Tibial nerve (tissue), 4 donors: Measurements from ENCODE around the gene SRGAP3. TPM values are rescaled to one million over a fixed set of nuclear protein-coding genes. Genes with fewer than 3 reads are reported as not detected.

ENCODE experiments used
- DNase-seq, 2 donors: peaks; one replicate each; pipeline ENCODE4 v3.0.0-alpha.2; 2019; ENCODE audit warnings: low spot score in 2 of 2
- H3K27ac ChIP-seq, 4 donors: fragments of 200-600 bp; sonication (generic) in 3 of 4; one replicate each; pipeline ENCODE4 v1.5.1; 2017 to 2019; ENCODE audit warnings: mild to moderate bottlenecking in 1 of 4
- H3K27me3 ChIP-seq, 2 donors: fragments of 200-600 bp; sonication (generic) in 1 of 2; one replicate each; pipeline versions ENCODE4 v1.5.1 to v1.6.0; 2017 to 2019
- H3K36me3 ChIP-seq, 3 donors: fragments of 200-600 bp; sonication (generic); one replicate each; pipeline ENCODE4 v1.5.1; 2018 to 2019
- H3K4me1 ChIP-seq, 4 donors: fragments of 200-600 bp; sonication (generic) in 3 of 4; one replicate each; pipeline ENCODE4 v1.5.1; 2017 to 2019
- H3K4me3 ChIP-seq, 4 donors: fragments of 200-600 bp; sonication (generic) in 3 of 4; one replicate each; pipeline ENCODE4 v1.5.1; 2017 to 2019; ENCODE audit warnings: mild to moderate bottlenecking in 1 of 4, moderate library complexity in 1 of 4
- H3K9me3 ChIP-seq, 4 donors: fragments of 200-600 bp; sonication (generic) in 3 of 4; one replicate each; pipeline ENCODE4 v1.5.1; 2017 to 2019
- EP300 ChIP-seq, 2 donors: sonication (generic); formaldehyde crosslinking; IDR thresholded peaks; one replicate each; pipeline ENCODE4 v1.6.1; 2017; ENCODE audit warnings: antibody characterized with exemption in 2 of 2, mild to moderate bottlenecking in 1 of 2
- POLR2A ChIP-seq, 2 donors: fragments of 450-650 bp; IDR thresholded peaks; one replicate each; pipeline ENCODE4 v1.6.1; 2017; ENCODE audit warnings: antibody characterized with exemption in 2 of 2, mild to moderate bottlenecking in 2 of 2, moderate library complexity in 2 of 2
- WGBS, 2 donors: methylation state at CpG; one replicate each; pipeline ENCODE4 v1.1.5; 2018; 5-methylcytosine and 5-hydroxymethylcytosine counted together
- total RNA-seq, 4 donors: library from RNA; depleted of rRNA; stranded (reverse); fragments of >200 nt; gene quantifications; one replicate each; pipeline ENCODE4 v1.1.0, GENCODE V29; 2016
- TF ChIP-seq, protein P1 (sequence below), 5 experiments: fragments of 200-600 bp in 3 of 5; fragments of 450-650 bp in 2 of 5; sonication (generic) in 3 of 5; IDR thresholded peaks; one replicate each; pipeline ENCODE4 v1.5.1; 2016 to 2019; ENCODE audit warnings: antibody characterized with exemption in 5 of 5, mild to moderate bottlenecking in 3 of 5, moderate library complexity in 2 of 5

Gene SRGAP3
- total RNA-seq, 4 donors from 2014 or later, result 11.7 to 18.0 (median 15.1) TPM

DNA sequence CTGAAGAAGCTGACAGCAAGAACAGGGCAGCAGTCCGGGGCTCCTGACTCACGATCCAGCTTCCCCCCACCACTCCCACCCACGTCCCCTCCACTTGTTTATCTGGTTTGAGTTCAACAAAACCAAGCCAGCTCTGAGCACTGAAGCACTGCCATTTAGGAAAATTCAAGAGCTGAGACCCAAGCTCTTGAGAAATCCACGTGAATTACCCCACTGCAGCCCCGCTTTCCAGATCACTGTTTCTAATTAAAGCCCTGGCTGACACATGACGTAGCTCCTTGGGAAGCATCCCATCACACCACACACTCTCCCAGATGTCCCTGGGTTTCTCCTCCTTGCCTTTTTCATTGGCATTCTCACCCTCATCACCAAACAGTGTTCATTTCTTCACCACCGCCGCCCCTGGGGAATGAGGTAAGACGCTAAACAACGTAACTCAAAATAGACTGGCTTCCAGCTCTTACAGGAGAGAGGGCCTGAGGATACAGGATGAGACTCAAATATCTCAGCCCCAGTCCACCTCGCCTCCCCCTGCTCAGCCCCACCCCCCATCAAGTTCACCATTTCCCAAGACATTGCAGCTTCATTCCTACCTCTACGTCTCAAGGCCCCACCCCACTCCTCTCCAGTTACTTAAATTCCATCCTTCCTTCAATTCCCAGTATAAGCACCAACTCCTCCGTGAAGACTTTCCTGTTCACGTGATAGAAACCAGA, 95.4 kb downstream of the SRGAP3 start:
- H3K27me3 ChIP-seq, result no peaks in the 10 kb centered on the region
- no peak overlapping the region for H3K4me3 ChIP-seq
- 55 to 62% methylated on average over 14 of the region's 14 CpGs for WGBS, 2 donors
- no peak overlapping the region for H3K27ac ChIP-seq
- peaks cover 0 to 12% (median 0%) of the 10 kb centered on the region in 3 donors for H3K36me3 ChIP-seq
- TF ChIP-seq POLR2A (IDR thresholded peaks at IDR 0.05) (no peak), EP300 (IDR thresholded peaks at IDR 0.05) (peak in 1 of 2 donors; percentile 60)
- H3K4me1 ChIP-seq, result no peaks in the 10 kb centered on the region
- DNase-seq, result peak; percentile 52 to 79
- peaks cover 0 to 14% (median 0%) of the 10 kb centered on the region in 4 donors for H3K9me3 ChIP-seq

DNA sequence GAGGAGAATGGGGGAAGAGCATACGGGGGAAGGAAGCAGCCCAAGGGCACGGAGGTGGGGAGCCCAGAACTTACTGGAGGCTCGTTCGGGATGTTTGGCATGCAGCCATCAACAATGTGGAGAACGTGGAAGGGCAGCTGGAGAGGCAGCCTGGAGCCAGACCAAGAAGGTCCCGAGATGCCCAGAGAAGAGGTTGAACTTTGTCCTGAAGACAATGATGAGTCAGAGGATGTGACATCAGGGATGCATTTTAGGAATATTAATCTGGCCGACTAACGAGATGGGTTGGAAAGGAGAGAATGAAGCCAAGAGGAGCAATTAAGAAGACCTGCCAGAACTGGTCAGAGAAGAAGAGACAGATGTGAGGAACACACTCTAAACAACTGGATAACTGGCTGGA, 98.2 kb downstream of the SRGAP3 start:
- Histone ChIP-seq H3K9me3 (peaks cover 0 to 14% (median 0%) of the 10 kb centered on the region in 4 donors), H3K36me3 (peaks cover 0 to 12% (median 0%) of the 10 kb centered on the region in 3 donors), H3K27ac (no peak overlapping the region), H3K4me1 (peaks cover 0 to 8% (median 0%) of the 10 kb centered on the region in 4 donors), H3K27me3 (no peaks in the 10 kb centered on the region), H3K4me3 (no peak overlapping the region)
- TF ChIP-seq EP300 (IDR thresholded peaks at IDR 0.05), result no peak
- TF ChIP-seq POLR2A (IDR thresholded peaks at IDR 0.05), result no peak
- TF ChIP-seq, protein P1, sequence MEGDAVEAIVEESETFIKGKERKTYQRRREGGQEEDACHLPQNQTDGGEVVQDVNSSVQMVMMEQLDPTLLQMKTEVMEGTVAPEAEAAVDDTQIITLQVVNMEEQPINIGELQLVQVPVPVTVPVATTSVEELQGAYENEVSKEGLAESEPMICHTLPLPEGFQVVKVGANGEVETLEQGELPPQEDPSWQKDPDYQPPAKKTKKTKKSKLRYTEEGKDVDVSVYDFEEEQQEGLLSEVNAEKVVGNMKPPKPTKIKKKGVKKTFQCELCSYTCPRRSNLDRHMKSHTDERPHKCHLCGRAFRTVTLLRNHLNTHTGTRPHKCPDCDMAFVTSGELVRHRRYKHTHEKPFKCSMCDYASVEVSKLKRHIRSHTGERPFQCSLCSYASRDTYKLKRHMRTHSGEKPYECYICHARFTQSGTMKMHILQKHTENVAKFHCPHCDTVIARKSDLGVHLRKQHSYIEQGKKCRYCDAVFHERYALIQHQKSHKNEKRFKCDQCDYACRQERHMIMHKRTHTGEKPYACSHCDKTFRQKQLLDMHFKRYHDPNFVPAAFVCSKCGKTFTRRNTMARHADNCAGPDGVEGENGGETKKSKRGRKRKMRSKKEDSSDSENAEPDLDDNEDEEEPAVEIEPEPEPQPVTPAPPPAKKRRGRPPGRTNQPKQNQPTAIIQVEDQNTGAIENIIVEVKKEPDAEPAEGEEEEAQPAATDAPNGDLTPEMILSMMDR (IDR thresholded peaks at IDR 0.05), result no peak
- 63 to 64% methylated on average over 8 of the region's 8 CpGs for WGBS, 2 donors
- no peak for DNase-seq

DNA sequence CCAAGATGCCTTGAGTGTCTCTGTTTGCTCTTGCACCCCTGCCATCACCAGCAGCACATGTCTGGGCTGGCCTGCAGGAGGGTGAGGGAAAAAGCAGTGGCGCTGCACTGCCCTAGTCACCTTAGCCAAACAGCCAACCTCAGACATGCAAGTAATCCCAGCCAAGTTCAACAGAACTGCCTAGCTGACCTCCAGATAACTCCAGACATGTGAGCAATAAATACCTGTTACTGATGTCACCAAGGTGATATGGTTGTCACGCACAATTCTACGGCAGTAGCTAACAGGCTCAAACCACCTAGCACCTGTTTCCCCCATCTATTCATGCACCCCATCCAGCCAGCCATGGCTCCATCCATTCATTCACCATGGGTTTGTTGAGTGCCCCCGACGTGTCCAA, 99.9 kb downstream of the SRGAP3 start:
- H3K9me3 ChIP-seq, result peaks cover 0 to 14% (median 0%) of the 10 kb centered on the region in 4 donors

DNA sequence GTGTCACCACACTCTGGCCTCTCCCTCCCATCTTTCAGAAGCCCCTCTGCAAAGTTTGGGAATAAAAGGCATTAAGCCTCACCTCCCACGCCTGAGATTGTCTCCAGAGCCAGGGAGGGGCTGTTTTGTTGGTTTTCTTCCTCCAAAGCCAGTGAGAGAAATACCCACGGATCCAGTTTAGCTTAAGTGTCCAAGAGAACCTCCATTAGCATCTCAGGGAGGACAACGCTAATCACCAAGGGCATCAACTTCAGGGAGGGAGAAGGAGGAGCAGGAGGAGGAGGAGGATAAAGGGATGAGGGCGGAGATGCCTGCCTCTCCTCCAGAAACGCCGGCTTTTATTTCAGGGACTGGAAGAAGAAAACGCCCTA, 101.6 kb downstream of the SRGAP3 start:
- Histone ChIP-seq H3K9me3 (peaks cover 0 to 14% (median 0%) of the 10 kb centered on the region in 4 donors), H3K36me3 (peaks cover 0 to 12% (median 0%) of the 10 kb centered on the region in 3 donors), H3K4me3 (no peak overlapping the region), H3K27me3 (no peaks in the 10 kb centered on the region), H3K4me1 (peaks cover 0 to 8% (median 0%) of the 10 kb centered on the region in 4 donors), H3K27ac (no peak overlapping the region)
- DNase-seq, result no peak
- WGBS, 2 donors, result 45 to 49% methylated on average over 7 of the region's 7 CpGs
- TF ChIP-seq POLR2A (IDR thresholded peaks at IDR 0.05), result no peak
- TF ChIP-seq, protein P1 (IDR thresholded peaks at IDR 0.05), result no peak
- TF ChIP-seq EP300 (IDR thresholded peaks at IDR 0.05), result no peak

More for the DNA sequence above, 99.9 kb downstream of the SRGAP3 start:
- H3K4me1 ChIP-seq, result peaks cover 0 to 8% (median 0%) of the 10 kb centered on the region in 4 donors
- H3K4me3 ChIP-seq, result no peak overlapping the region
- no peak for DNase-seq
- no peak overlapping the region for H3K27ac ChIP-seq
- 93 to 97% methylated on average over 5 of the region's 5 CpGs for WGBS, 2 donors
- H3K36me3 ChIP-seq, result peaks cover 0 to 12% (median 0%) of the 10 kb centered on the region in 3 donors
- H3K27me3 ChIP-seq, result no peaks in the 10 kb centered on the region
- TF ChIP-seq EP300 (IDR thresholded peaks at IDR 0.05) (no peak), POLR2A (IDR thresholded peaks at IDR 0.05) (no peak)
- TF ChIP-seq, protein P1 (IDR thresholded peaks at IDR 0.05), result no peak

DNA sequence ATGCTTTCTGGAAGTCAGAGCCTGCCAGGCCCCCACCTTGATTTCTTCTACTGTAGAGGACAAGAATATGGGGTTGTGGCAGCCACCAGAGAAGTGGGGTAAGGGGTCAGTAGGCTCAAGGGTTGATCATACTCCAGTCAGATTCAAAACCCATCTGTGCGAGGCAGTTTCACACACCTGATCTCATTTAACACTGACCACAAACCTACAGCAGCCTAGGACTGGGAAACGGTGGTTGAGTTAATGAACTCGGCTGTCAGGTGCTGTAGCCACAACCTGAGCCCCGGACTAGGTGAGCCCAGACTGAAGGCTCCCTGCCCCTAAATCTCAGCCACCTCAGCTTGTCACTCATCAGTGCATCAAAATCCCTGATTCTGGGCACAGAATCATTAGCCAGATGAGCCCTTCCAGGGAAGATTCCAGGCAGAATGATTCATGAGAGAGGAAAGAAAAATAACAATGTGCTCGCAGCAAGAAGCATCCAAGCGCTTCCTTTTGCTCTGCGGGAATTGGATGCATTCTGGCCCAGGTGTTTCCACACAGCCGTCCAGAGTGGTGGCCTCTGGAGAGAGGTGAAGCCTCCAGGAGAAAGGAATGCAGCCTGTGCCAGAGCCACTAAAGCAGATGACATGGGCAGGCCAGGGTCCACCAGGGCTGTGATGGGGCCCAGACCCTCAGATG, 102.1 kb downstream of the SRGAP3 start:
- WGBS, 2 donors, result 55 to 68% methylated on average over 8 of the region's 8 CpGs
- DNase-seq, result no peak
- Histone ChIP-seq H3K36me3 (peaks cover 0 to 6% (median 0%) of the 10 kb centered on the region in 3 donors), H3K27me3 (no peaks in the 10 kb centered on the region), H3K9me3 (peaks cover 0 to 14% (median 0%) of the 10 kb centered on the region in 4 donors), H3K4me3 (no peak overlapping the region), H3K27ac (no peak overlapping the region), H3K4me1 (peaks cover 0 to 10% (median under 1%) of the 10 kb centered on the region in 4 donors)
- TF ChIP-seq EP300 (IDR thresholded peaks at IDR 0.05), result no peak
- TF ChIP-seq POLR2A (IDR thresholded peaks at IDR 0.05), result no peak
- TF ChIP-seq, protein P1 (IDR thresholded peaks at IDR 0.05), result no peak
